GM12891 (cell line): ENCODE results near the gene PPFIA3.
A peak's percentile ranks its signal among the peaks of the same experiment; 100 is the strongest.

ENCODE experiments used
- DNase-seq: peaks from one replicate; pipeline ENCODE4 v3.0.0; 2011; ENCODE audit warnings: low spot score; ENCODE audit not compliant: insufficient read length
- FAIRE-seq: peaks from 2 replicates; lab custom pipeline; 2011; peaks lifted over from hg19 to GRCh38; lab: Jason Lieb, UNC
- PAX5 ChIP-seq: IDR thresholded peaks from 2 replicates; pipeline ENCODE4 v1.6.1; 2011; ENCODE audit warnings: low read length, moderate library complexity, mild to moderate bottlenecking; ENCODE audit not compliant: insufficient read depth, severe bottlenecking
- POLR2A ChIP-seq: IDR thresholded peaks from 2 replicates; pipeline ENCODE4 v1.6.1; 2011; ENCODE audit warnings: low read depth, low read length, control low read depth
- POLR2AphosphoS5 ChIP-seq: IDR thresholded peaks from 2 replicates; pipeline ENCODE4 v1.6.1; 2011; ENCODE audit warnings: low read depth, low read length, control low read depth
- POU2F2 ChIP-seq: IDR thresholded peaks from 2 replicates; pipeline ENCODE4 v1.6.1; 2011; ENCODE audit warnings: low read depth, mild to moderate bottlenecking, control low read depth, low read length, moderate library complexity
- SPI1 ChIP-seq: IDR thresholded peaks from 2 replicates; pipeline ENCODE4 v1.6.1; 2011; ENCODE audit warnings: low read depth, low read length, control low read depth
- TAF1 ChIP-seq: IDR thresholded peaks from 2 replicates; pipeline ENCODE4 v1.6.1; 2011; ENCODE audit warnings: low read depth, low read length, control low read depth

Gene PPFIA3

DNA sequence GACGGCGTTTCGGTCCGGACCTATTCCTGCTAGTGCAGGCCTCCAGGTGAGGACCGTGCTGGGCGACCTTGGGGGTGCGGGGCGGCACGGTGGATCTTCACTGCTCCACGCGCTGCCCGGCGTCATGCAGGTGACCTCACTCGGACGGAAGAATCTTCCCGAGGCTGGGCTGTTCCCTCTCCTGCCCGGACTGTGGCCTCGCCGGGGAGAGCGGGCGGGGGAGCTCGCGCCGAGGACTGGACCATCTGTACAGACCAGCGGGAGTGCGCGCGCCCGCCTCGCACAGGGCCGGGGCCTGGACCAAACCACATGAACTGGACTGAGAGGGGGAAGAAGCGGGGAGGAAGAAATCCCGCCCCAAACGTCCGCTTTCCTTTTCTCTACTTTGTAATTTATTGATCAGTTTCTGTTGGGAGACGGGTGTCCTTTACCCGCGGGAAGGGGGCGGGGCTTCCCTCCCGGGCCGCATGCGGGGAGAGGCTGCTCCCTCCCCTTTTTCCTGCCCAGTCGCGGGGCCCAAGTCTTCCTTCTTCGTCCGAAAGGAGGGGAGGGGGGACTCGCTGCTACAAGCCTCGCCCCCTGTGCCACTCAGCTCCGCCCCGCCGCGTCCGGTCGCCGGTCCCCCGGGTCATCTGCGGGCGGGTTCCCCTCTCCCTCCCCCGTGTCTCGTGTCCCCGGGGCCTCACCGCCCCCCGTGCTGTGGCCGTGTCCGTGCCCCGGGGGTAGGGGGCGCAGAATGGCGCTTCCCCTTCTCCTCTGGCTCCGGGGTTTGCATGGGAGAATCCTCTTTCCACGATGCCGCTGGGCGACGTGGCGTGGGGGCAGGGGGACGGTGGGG, 31.0 kb downstream of the PPFIA3 start:
- no peak for FAIRE-seq
- TF ChIP-seq SPI1, result no peak
- TF ChIP-seq TAF1, result no peak
- TF ChIP-seq POU2F2, result no peak
- no peak for TF ChIP-seq POLR2A
- no peak for TF ChIP-seq POLR2AphosphoS5
- TF ChIP-seq PAX5, result no peak
- DNase-seq, result peak; percentile 58

DNA sequence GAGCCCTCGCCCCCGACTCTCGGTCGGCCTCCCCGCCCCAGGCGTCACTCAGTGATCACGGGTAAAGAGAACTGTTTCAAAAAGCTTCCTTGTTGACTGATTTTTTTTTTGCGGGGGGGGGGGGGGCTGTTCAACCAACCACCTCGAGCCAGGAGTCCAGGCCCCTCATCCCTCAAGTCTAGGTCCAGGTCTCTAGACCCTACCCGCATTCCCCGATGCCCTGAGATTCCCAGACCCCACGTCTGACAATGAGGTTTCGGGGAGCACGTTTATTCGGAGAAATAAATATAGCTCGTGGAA, 31.6 kb downstream of the PPFIA3 start:
- DNase-seq (no peak), FAIRE-seq (no peak)
- TF ChIP-seq TAF1 (no peak), SPI1 (no peak), POU2F2 (no peak), PAX5 (no peak), POLR2A (no peak), POLR2AphosphoS5 (no peak)

DNA sequence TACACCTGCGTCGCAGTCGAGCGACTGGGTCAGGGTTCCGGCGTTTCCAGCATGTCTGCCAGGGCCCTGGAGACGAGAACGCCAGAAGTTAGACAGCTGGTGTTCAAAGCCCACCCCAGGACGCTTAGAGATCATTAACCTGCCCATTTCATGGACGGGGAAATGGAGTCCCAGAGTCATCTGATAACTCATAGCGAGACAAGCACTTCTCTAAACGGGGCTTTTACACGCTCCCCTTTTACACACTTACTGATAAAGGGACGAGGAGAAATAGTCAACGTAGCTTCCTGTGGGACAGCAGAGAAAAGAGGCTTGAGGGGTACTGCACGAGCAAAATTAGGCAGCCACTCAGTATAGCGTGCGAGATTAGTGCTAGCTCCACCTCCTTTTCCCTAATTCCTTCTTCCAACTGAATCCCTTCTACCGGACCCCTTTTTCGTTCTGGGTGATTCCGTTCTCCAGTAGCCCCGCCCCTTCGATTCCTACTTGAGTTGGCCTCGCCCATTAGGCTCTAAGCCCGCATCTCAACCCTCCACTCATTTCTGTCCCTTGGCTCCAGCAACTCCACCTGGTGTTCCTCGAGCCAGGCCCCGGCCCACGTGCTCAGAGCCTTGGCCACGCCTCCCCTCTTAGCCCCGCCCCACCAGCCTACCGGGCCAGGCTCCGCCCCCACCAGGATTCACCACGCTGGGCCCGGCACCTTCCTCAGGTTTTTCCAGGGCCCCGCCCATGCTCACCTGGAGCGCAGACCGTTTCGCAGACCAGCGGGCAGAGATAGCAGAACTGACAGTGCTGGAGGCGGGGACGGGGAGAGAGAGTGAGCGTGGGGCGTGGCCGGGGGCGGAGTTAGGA, 32.1 kb downstream of the PPFIA3 start:
- FAIRE-seq (no peak), DNase-seq (no peak)
- no peak for TF ChIP-seq TAF1
- TF ChIP-seq POLR2A, result no peak
- TF ChIP-seq POU2F2, result no peak
- no peak for TF ChIP-seq SPI1
- TF ChIP-seq PAX5, result no peak
- TF ChIP-seq POLR2AphosphoS5, result no peak

DNA sequence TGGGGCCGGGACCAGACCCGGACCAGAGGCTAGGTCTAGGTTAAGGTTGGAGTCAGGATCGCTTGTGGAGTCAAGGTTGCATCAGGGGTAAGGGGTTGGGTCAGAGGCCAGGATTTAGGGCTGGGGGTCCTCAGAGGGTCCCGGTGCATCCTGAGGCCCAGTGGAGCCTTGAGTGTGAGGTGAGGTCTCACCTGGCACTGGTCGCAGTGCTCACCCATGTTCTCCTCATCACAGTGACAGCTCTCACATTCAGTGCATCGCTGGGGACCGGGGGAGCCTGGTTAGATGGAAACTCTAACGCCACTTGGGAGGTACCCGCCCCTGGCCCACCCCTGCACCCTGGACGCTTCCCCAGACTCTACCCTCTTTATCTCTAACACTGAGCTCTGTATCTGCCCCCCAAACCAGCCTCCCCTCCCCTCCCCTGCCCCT, 32.8 kb downstream of the PPFIA3 start:
- no peak for TF ChIP-seq SPI1
- TF ChIP-seq POU2F2, result no peak
- TF ChIP-seq PAX5, result no peak
- FAIRE-seq, result no peak
- DNase-seq, result no peak

DNA sequence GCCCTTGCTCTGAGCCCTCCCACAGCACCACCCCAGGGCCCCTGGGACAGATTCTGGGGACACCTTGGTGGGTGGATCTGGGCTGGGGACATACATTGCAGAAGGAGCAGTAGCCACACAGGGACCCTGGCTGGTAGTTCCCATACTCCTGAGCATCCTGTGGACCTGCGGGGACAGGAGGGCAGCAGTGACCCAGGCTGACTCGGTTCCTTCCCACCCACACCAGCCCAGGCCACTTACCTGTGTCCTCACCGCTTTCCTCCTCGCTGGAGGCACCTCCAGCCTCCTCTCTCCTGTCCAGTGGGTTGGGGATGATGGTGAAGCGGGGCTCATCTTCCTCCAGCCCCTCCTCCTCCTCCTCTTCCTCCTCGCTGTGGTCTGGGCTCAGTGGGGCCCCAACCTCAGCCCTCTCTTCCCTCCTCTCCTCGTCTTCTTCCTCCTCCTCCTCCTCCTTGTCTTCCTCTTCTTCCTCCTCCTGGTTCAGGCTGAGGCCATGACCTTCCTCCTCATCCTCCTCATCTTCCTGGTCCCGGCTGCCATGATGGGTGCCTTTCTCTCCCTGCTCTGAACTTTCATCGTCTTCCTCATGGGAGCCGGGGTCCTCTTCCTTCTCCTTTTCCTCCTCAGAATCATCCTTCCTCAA, 33.9 kb downstream of the PPFIA3 start:
- FAIRE-seq (no peak), DNase-seq (no peak)
- TF ChIP-seq POU2F2, result no peak
- TF ChIP-seq SPI1, result no peak
- TF ChIP-seq POLR2AphosphoS5, result no peak
- TF ChIP-seq PAX5, result no peak
- TF ChIP-seq TAF1, result no peak
- no peak for TF ChIP-seq POLR2A

DNA sequence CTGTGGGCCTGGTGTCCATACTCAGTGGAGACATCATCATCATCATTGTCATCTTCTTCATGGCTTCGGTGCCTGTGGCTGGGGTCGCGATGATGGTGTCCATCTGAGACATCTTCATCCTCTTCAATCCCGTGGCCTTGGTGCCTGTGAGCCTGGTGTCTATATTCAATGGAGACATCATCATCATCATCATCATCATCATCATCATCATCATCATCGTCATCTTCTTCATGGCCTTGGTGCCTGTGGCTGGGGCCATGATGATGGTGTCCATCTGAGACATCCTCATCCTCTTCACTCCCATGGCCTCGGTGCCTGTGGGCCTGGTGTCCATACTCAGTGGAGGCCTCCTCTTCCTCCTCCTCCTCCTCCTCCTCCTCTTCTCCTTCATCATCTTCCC, 34.9 kb downstream of the PPFIA3 start:
- no peak for FAIRE-seq
- TF ChIP-seq PAX5 (no peak), SPI1 (no peak), TAF1 (no peak), POLR2AphosphoS5 (no peak), POU2F2 (no peak), POLR2A (no peak)
- no peak for DNase-seq

DNA sequence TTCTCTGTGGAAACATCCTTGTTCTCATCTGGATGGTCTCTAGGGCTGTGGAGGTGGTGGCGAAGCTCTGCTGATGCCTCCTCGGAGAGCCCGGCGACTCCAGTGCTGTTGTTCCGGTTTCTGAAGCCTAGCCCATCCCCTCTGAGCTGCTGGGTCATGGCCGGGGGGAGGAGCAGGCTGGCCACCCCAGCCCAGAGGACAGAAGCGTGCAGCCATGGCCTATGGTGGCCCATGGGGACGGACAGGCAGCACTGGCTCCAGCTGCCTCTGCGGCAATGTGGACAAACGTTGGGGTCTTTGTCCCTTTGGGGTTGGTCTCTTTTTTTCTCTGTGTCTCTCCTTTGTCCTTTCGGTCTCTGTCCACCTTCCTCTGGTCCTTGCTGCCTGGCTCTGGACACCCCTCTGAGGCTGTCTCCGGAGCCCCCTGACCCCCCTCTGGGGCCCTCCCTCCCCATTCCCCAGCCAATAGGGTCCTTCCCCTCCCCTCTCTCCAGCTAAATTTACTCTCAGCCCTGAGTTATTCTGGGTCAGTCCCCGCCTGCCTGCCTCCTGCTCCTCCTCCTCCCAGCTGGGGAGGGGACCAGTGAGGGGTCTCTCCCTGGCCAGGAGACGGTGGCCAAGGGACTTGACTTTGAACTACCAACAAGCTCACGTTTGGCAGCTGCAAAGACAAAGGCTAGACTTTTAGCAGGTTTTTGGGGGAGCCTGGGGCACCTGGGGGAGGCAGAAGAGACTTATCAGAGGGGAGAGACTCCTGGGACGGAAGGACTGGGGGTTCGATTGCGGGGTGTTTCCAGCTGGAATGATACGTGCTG, 35.9 kb downstream of the PPFIA3 start, which contains the start of gene HRC:
TSS of gene HRC (minus strand) at position 392 of the 815 bp plus-strand sequence. CDS start at position 233, 159 bp downstream.
- TF ChIP-seq POU2F2, result no peak
- no peak for TF ChIP-seq POLR2A
- TF ChIP-seq POLR2AphosphoS5, result no peak
- no peak for TF ChIP-seq TAF1
- no peak for TF ChIP-seq SPI1
- no peak for TF ChIP-seq PAX5
- no peak for FAIRE-seq
- DNase-seq, result no peak

DNA sequence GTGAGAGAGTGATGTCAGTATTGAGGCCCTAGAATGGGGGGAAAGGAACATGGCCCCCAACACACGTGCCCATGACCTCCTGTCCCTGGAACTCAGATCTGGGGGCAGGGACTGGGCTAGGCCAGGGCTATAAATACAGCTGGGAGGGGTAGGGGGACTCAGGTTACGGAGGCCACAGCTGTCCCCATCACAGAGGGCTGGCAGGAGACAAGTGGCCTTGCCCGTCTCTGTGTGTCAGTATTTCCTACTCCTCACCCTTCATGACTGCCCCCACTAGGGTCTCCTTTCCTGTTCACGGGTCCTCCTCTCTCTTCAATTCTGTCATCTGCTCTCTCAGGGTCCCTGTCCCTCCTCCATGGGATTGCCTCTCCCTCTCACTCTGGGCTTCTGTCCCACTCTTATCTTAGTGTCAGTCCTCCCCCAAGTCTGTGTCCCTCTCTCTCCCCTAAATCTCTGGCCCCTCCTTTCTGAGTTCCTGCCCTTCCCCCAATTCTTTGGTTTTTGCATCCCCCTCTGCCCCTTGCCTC, 36.5 kb downstream of the PPFIA3 start:
- FAIRE-seq (no peak), DNase-seq (no peak)
- TF ChIP-seq POLR2AphosphoS5 (no peak), PAX5 (no peak), POLR2A (no peak), POU2F2 (no peak), SPI1 (no peak), TAF1 (no peak)
